ENCODE measurements around the gene NWD2.
"Not testable (repeated sequence)": the region's sequence is repeated elsewhere in the genome, so short reads cannot be mapped to it uniquely, and the experiment has no call there.

The NWD2 gene

GRCh38 chr4:37486166-37486565, 241.6 kb downstream of the NWD2 start:
- in situ Hi-C loops (cut with MboI; ENCODE audit: low sequenced_read_pairs): no loop called here

GRCh38 chr4:37487668-37488067, 243.1 kb downstream of the NWD2 start:
- in situ Hi-C loops (cut with MboI; ENCODE audit: low sequenced_read_pairs): no loop called here

- in situ Hi-C loops (cut with MboI; ENCODE audit: low sequenced_read_pairs): no loop called here
Observed at GRCh38 chr4:37489697-37490096, 245.2 kb downstream of the NWD2 start.

- in situ Hi-C loops (cut with MboI; ENCODE audit: low sequenced_read_pairs): no loop called here
Observed at GRCh38 chr4:37490391-37491347, 246.1 kb downstream of the NWD2 start.

GRCh38 chr4:37495353-37495752, 250.8 kb downstream of the NWD2 start:
- in situ Hi-C loops (cut with MboI; ENCODE audit: low sequenced_read_pairs): not testable (repeated sequence)

All from HL-60/S4 treated with retinoic acid at 250 ng/mL for 4 days and 3 days (cell line).